ENCODE results near the gene TPX2. TPM values are rescaled to one million over a fixed set of nuclear protein-coding genes. Genes with fewer than 3 reads are reported as not detected.

The TPX2 gene
- total and polyA plus RNA-seq, 2 donors (not counting 3 experiments of a cell fraction or from before 2014, with no cell fraction given) = 24.8 to 114 TPM

DNA sequence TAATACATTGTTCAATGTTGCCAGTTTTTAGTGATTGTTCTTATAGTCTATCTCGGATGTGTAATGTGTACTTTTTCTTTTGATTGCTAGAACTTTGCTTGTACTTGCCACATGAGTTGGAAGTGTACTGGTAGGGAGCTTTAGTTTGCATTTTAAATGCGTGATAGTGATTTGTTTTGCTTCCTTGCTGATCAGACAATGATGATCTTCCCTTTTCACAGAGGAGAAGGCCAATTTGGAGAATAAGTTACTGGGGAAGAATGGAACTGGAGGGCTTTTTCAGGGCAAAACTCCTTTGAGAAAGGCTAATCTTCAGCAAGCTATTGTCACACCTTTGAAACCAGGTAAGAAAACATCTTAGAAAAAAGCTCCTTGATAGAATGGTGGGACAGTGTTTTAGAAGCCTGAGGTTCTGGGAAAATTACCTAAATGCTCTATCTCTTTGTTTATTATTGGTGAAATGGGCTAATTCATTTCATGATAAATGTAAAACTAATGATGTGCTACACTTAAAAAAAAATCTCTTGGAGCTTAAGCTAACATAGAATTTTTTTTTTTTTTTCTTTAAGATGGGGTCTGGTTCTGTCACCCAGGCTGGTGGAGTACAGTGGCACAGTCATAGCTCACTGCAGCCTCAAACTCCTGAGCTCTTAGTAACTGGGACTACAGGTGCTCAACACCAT is 20.9 kb downstream of the TPX2 start:
- H3K9ac ChIP-seq (replicated peaks; ENCODE audit: extremely low read depth, insufficient read depth, low read length) = no peak overlapping the region
- H3K9me3 ChIP-seq (replicated peaks; ENCODE audit: control insufficient read depth, insufficient read depth, low read length) = no peaks in the 10 kb centered on the region
- DNase-seq (ENCODE audit: low read depth, low spot score) = no peak
- no peaks in the 10 kb centered on the region for H3K9me1 ChIP-seq (replicated peaks; ENCODE audit: control insufficient read depth, extremely low read depth, insufficient read depth, low read length)
- no peak for TF ChIP-seq EZH2 (IDR thresholded peaks at IDR 0.05; ENCODE audit: borderline replicate concordance, low read depth, low read length, severe bottlenecking)
- no peak for TF ChIP-seq MYC (IDR thresholded peaks at IDR 0.05; ENCODE audit: low read depth, low read length)
- TF ChIP-seq POLR2A (IDR thresholded peaks at IDR 0.05; ENCODE audit: low read depth, low read length) = no peak
- TF ChIP-seq, protein P1, sequence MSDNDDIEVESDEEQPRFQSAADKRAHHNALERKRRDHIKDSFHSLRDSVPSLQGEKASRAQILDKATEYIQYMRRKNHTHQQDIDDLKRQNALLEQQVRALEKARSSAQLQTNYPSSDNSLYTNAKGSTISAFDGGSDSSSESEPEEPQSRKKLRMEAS (IDR thresholded peaks at IDR 0.05; ENCODE audit: insufficient read depth, insufficient read length) = no peak
- no peak for TF ChIP-seq POLR2AphosphoS5 (IDR thresholded peaks at IDR 0.05; ENCODE audit: insufficient read depth, low read depth, low read length)
- no peak for TF ChIP-seq JUN (IDR thresholded peaks at IDR 0.05; ENCODE audit: borderline replicate concordance, insufficient read depth, insufficient read length, low read depth)
- no peak for TF ChIP-seq FOS (IDR thresholded peaks at IDR 0.05; ENCODE audit: borderline replicate concordance, insufficient read depth, low read length)
- TF ChIP-seq, protein P2, sequence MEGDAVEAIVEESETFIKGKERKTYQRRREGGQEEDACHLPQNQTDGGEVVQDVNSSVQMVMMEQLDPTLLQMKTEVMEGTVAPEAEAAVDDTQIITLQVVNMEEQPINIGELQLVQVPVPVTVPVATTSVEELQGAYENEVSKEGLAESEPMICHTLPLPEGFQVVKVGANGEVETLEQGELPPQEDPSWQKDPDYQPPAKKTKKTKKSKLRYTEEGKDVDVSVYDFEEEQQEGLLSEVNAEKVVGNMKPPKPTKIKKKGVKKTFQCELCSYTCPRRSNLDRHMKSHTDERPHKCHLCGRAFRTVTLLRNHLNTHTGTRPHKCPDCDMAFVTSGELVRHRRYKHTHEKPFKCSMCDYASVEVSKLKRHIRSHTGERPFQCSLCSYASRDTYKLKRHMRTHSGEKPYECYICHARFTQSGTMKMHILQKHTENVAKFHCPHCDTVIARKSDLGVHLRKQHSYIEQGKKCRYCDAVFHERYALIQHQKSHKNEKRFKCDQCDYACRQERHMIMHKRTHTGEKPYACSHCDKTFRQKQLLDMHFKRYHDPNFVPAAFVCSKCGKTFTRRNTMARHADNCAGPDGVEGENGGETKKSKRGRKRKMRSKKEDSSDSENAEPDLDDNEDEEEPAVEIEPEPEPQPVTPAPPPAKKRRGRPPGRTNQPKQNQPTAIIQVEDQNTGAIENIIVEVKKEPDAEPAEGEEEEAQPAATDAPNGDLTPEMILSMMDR (IDR thresholded peaks at IDR 0.05; ENCODE audit: extremely low read depth in 1 of 2, insufficient read depth in 1 of 2, low read depth in 1 of 2, low read length in 2 of 2) = no peak
- TF ChIP-seq GATA2 (IDR thresholded peaks at IDR 0.05; ENCODE audit: insufficient read depth, insufficient read length, low read depth, low read length) = no peak
- H2AFZ ChIP-seq (ENCODE audit: low read depth, low read length) = no peak overlapping the region
- CTCF ChIA-PET = interaction anchor here (1.2 to 1.9 kb wide), 3 partner anchors 9 to 17 kb away, joined by 3 to 7 read pairs (median 5); no protein-coding TSS in a partner anchor
- FAIRE-seq = no peak
- no TSS peak for BruUV-seq (replicated peaks)
- POLR2A ChIA-PET = interaction anchor here (0.6 kb wide), 1 partner anchor 177 kb away, joined by 3 read pairs; no protein-coding TSS in a partner anchor
- peaks cover 86% of the 10 kb centered on the region for H3K79me2 ChIP-seq (ENCODE audit: control insufficient read depth, insufficient read depth, low read length)
- H3K4me3 ChIP-seq (replicated peaks in 1 of 3; ENCODE audit: insufficient read depth in 1 of 3, low read depth in 1 of 3, low read length in 3 of 3) = no peak overlapping the region
- peaks cover 0 to 9% of the 10 kb centered on the region in 2 experiments for H3K36me3 ChIP-seq (ENCODE audit: control insufficient read depth in 2 of 2, extremely low read depth in 1 of 2, insufficient read depth in 2 of 2, low read length in 2 of 2)
- dilution Hi-C loops (cut with MboI; ENCODE audit: extremely low pct_ligation_motif_present, low sequenced_read_pairs) = no loop called here
- no peaks in the 10 kb centered on the region for H3K4me1 ChIP-seq (ENCODE audit: control insufficient read depth, extremely low read depth, insufficient read depth, low read length)
- peaks cover 3% of the 10 kb centered on the region for H4K20me1 ChIP-seq (replicated peaks; ENCODE audit: control insufficient read depth, extremely low read depth, insufficient read depth, low read length)
- no peak overlapping the region for H3K4me2 ChIP-seq (ENCODE audit: insufficient read depth, low read length)
- no peak overlapping the region for H3K27ac ChIP-seq (ENCODE audit: insufficient read depth, low read depth, low read length)
- no peaks in the 10 kb centered on the region for H3K27me3 ChIP-seq (ENCODE audit: control insufficient read depth in 2 of 2, insufficient read depth in 2 of 2, low read length in 2 of 2)
- intact Hi-C loops (cut with micrococcal nuclease) = loop anchor here (5.0 kb wide), 1 partner anchor 37 kb away; no protein-coding TSS in a partner anchor

Data from endothelial cell of umbilical vein (primary cell).